Smooth muscle cell (in vitro differentiated cells): ENCODE results near the gene KRT12. TPM values are rescaled to one million over a fixed set of nuclear protein-coding genes. Genes with fewer than 3 reads are reported as not detected.
A peak's percentile ranks its signal among the peaks of the same experiment; 100 is the strongest.

Source experiments
- DNase-seq: peaks from one replicate; lab custom pipeline; 2025; ENCODE audit not compliant: unreplicated experiment; lab: John Stamatoyannopoulos, UW
- H2AFZ ChIP-seq: fragments of 200-600 bp; sonication (generic); 2 replicates; pipeline ENCODE4 v1.6.0; 2016; ENCODE audit warnings: antibody characterized with exemption, low read depth, mild to moderate bottlenecking
- H3F3A ChIP-seq: fragments of 200-600 bp; sonication (generic); 2 replicates; pipeline ENCODE4 v1.6.0; 2017; ENCODE audit warnings: antibody characterized with exemption, low read depth
- H3K27ac ChIP-seq: fragments of 200-600 bp; sonication (generic); 2 replicates; pipeline ENCODE4 v1.5.1; 2016; ENCODE audit warnings: low read depth, mild to moderate bottlenecking
- H3K27me3 ChIP-seq: fragments of 200-600 bp; sonication (generic); 2 replicates; pipeline ENCODE4 v1.6.1; 2016; ENCODE audit warnings: low read depth, mild to moderate bottlenecking
- H3K36me3 ChIP-seq: fragments of 200-600 bp; sonication (generic); 2 replicates; pipeline ENCODE4 v1.5.1; 2016; ENCODE audit warnings: low read depth
- H3K4me1 ChIP-seq: fragments of 200-600 bp; sonication (generic); 2 replicates; pipeline ENCODE4 v1.5.1; 2016; ENCODE audit warnings: low read depth
- H3K4me2 ChIP-seq: fragments of 200-600 bp; sonication (generic); 2 replicates; pipeline ENCODE4 v1.6.0; 2016; ENCODE audit warnings: mild to moderate bottlenecking
- H3K4me3 ChIP-seq: fragments of 200-600 bp; sonication (generic); 2 replicates; pipeline ENCODE4 v1.5.1; 2016; ENCODE audit warnings: mild to moderate bottlenecking
- H3K79me2 ChIP-seq: fragments of 200-600 bp; sonication (generic); 2 replicates; pipeline ENCODE4 v1.6.0; 2016; ENCODE audit warnings: low read depth, mild to moderate bottlenecking
- H3K9ac ChIP-seq: fragments of 200-600 bp; sonication (generic); 2 replicates; pipeline ENCODE4 v1.6.0; 2016; ENCODE audit warnings: low read depth
- H3K9me3 ChIP-seq: fragments of 200-600 bp; sonication (generic); replicated peaks from 2 replicates; pipeline ENCODE4 v1.5.1; 2016; ENCODE audit warnings: low read depth
- H4K20me1 ChIP-seq: fragments of 200-600 bp; sonication (generic); 2 replicates; pipeline ENCODE4 v1.6.0; 2016; ENCODE audit warnings: low read depth
- CTCF ChIP-seq: fragments of 200-600 bp; sonication (generic); IDR thresholded peaks from 2 replicates; pipeline ENCODE4 v1.5.1; 2017; ENCODE audit warnings: borderline replicate concordance, mild to moderate bottlenecking, antibody characterized with exemption; ENCODE audit not compliant: insufficient read depth, poor library complexity, severe bottlenecking
- whole genome bisulfite sequencing: methylation state at CpG from one replicate; pipeline ENCODE4 v1.1.7; 2016; ENCODE audit warnings: low lambda C conversion rate; 5-methylcytosine and 5-hydroxymethylcytosine counted together
- polyA plus RNA-seq: library from polyadenylated mRNA; unstranded; fragments of >200 nt; fragmentation: Nextera tagmentation; extraction: Ambion mirVana; gene quantifications from 2 replicates; pipeline ENCODE4 v1.2.1, GENCODE V29; 2016
- total RNA-seq: library from RNA; depleted of rRNA; stranded (reverse); fragments of >200 nt; gene quantifications from 2 replicates; pipeline ENCODE4 v1.2.3, GENCODE V29; 2014

The KRT12 gene
- total and polyA plus RNA-seq, 2 experiments from 2014 or later: not detected

- peak overlapping the region; percentile 65 for H2AFZ ChIP-seq
- H3K9me3 ChIP-seq: no peaks in the 10 kb centered on the region
- H3K27me3 ChIP-seq: no peaks in the 10 kb centered on the region
- no peak for TF ChIP-seq CTCF
- no peaks in the 10 kb centered on the region for H3K79me2 ChIP-seq
- peak overlapping the region; percentile 65 for H3K4me2 ChIP-seq
- no peak overlapping the region for H3K4me3 ChIP-seq
- peak overlapping the region; percentile 94 for H3K27ac ChIP-seq
- H3F3A ChIP-seq: peaks cover 5% of the 10 kb centered on the region
- H3K4me1 ChIP-seq: peaks cover 4% of the 10 kb centered on the region
- H4K20me1 ChIP-seq: no peaks in the 10 kb centered on the region
- peak overlapping the region; percentile 69 for H3K9ac ChIP-seq
- 36% methylated on average over 12 of the region's 12 CpGs for WGBS
- DNase-seq: no peak
- no peaks in the 10 kb centered on the region for H3K36me3 ChIP-seq
Observed at GRCh38 chr17:40903129-40903847, 36.3 kb upstream of the KRT12 start.

GRCh38 chr17:40902498-40902897 is 35.5 kb upstream of the KRT12 start:
- Histone ChIP-seq H4K20me1 (no peaks in the 10 kb centered on the region), H3K9me3 (no peaks in the 10 kb centered on the region), H3K4me1 (peaks cover 4% of the 10 kb centered on the region), H3K27me3 (no peaks in the 10 kb centered on the region), H3K27ac (peak overlapping the region; percentile 94), H3K36me3 (no peaks in the 10 kb centered on the region), H3K4me2 (peak overlapping the region; percentile 65), H3K4me3 (no peak overlapping the region), H2AFZ (no peak overlapping the region), H3F3A (peaks cover 5% of the 10 kb centered on the region), H3K79me2 (no peaks in the 10 kb centered on the region), H3K9ac (peak overlapping the region; percentile 14)
- 85% methylated on average over 4 of the region's 4 CpGs for WGBS
- DNase-seq: no peak
- TF ChIP-seq CTCF: no peak

- peaks cover 4% of the 10 kb centered on the region for H3K4me1 ChIP-seq
- no peak for TF ChIP-seq CTCF
- H3K27ac ChIP-seq: peak overlapping the region; percentile 94
- no peak overlapping the region for H3K4me3 ChIP-seq
- no peaks in the 10 kb centered on the region for H3K79me2 ChIP-seq
- no peaks in the 10 kb centered on the region for H4K20me1 ChIP-seq
- H3K9ac ChIP-seq: peak overlapping the region; percentile 14
- H3K4me2 ChIP-seq: no peak overlapping the region
- H2AFZ ChIP-seq: no peak overlapping the region
- WGBS: 84% methylated on average over 1 of the region's 1 CpG
- no peak for DNase-seq
- no peaks in the 10 kb centered on the region for H3K9me3 ChIP-seq
- H3F3A ChIP-seq: peaks cover 5% of the 10 kb centered on the region
- no peaks in the 10 kb centered on the region for H3K27me3 ChIP-seq
- no peaks in the 10 kb centered on the region for H3K36me3 ChIP-seq
Observed at GRCh38 chr17:40901981-40902474, 35.0 kb upstream of the KRT12 start.
